ENCODE results near the gene PGBD1.

- TF ChIP-seq POLR2A (IDR thresholded peaks at IDR 0.05; ENCODE audit: low read depth, low read length) (no peak), GATA2 (IDR thresholded peaks at IDR 0.05; ENCODE audit: insufficient read depth, insufficient read length, low read depth, low read length) (no peak), CTCF (IDR thresholded peaks at IDR 0.05; ENCODE audit: extremely low read depth in 1 of 2, insufficient read depth in 1 of 2, low read depth in 1 of 2, low read length in 2 of 2) (no peak), POLR2AphosphoS5 (IDR thresholded peaks at IDR 0.05; ENCODE audit: insufficient read depth, low read depth, low read length) (no peak), MYC (IDR thresholded peaks at IDR 0.05; ENCODE audit: low read depth, low read length) (no peak), MAX (IDR thresholded peaks at IDR 0.05; ENCODE audit: insufficient read depth, insufficient read length) (no peak), EZH2 (IDR thresholded peaks at IDR 0.05; ENCODE audit: borderline replicate concordance, low read depth, low read length, severe bottlenecking) (no peak)
These were observed 36.0 kb upstream of the PGBD1 start for GRCh38 chr6:28245206-28245941.
